GM12878 (cell line): ENCODE data around the gene ATOSB. TPM values are rescaled to one million over a fixed set of nuclear protein-coding genes. Genes with fewer than 3 reads are reported as not detected.

Experiments
- ATAC-seq: fragments of 200-7000 bp; cut with Tn5 transposase; 3 replicates; pipeline ENCODE4 v1.9.1; 2020; ENCODE audit warnings: mild to moderate bottlenecking, moderate library complexity
- BruUV-seq: library from RNA; stranded (reverse); fragments of 400-500 nt; replicated peaks from 2 replicates; lab custom pipeline; 2021; lab: Mats Ljungman, UMichigan
- CTCF ChIA-PET: fragments of 300-600 bp; sonication (Branson Sonifier 250); formaldehyde crosslinking; extraction: SDS; loops from one replicate; lab custom pipeline; 2021; ENCODE audit warnings: inconsistent platforms; lab: Yijun Ruan, JAX
- POLR2A ChIA-PET: fragments of 350-600 bp; formaldehyde crosslinking; extraction: SDS; loops from one replicate; lab custom pipeline; 2021; ENCODE audit warnings: inconsistent platforms; lab: Charles Lee
- RAD21 ChIA-PET: fragments of 300-600 bp; sonication (Branson Sonifier 250); formaldehyde crosslinking; loops from one replicate; lab custom pipeline; 2023; ENCODE audit warnings: antibody characterized with exemption; ENCODE audit not compliant: unreplicated experiment; lab: Charles Lee
- SMC1A ChIA-PET: fragments of 300-600 bp; sonication (Branson Sonifier 250); formaldehyde crosslinking; loops from one replicate; lab custom pipeline; 2023; ENCODE audit not compliant: unreplicated experiment, uncharacterized antibody; lab: Charles Lee
- DNase-seq: peaks from one replicate; pipeline ENCODE4 v3.0.0-alpha.2; 2011; ENCODE audit warnings: low read depth, low spot score
- FAIRE-seq: peaks from 3 replicates; lab custom pipeline; 2011; peaks lifted over from hg19 to GRCh38; lab: Jason Lieb, UNC
- H2AFZ ChIP-seq: 2 replicates; pipeline ENCODE4 v1.6.0; 2011; ENCODE audit warnings: low read depth, low read length, control low read depth; ENCODE audit not compliant: control insufficient read depth
- H3K27ac ChIP-seq: 2 replicates; pipeline ENCODE4 v1.5.1; 2011; ENCODE audit warnings: control low read depth; ENCODE audit not compliant: control insufficient read depth, insufficient read depth
- H3K27me3 ChIP-seq, 2 experiments: replicated peaks in 1 of 2; 2 replicates each; pipeline versions ENCODE4 v1.6.0 to v1.6.1; 2011; ENCODE audit warnings: low read length in 1 of 2; ENCODE audit not compliant: control insufficient read depth in 2 of 2, insufficient read depth in 2 of 2
- H3K36me3 ChIP-seq, 2 experiments: 2 replicates each; pipeline ENCODE4 v1.5.1; 2011; ENCODE audit warnings: low read length in 1 of 2; ENCODE audit not compliant: control insufficient read depth in 2 of 2, insufficient read depth in 2 of 2
- H3K4me1 ChIP-seq: 2 replicates; pipeline ENCODE4 v1.6.1; 2011; ENCODE audit warnings: mild to moderate bottlenecking, low read length, moderate library complexity, mixed read lengths; ENCODE audit not compliant: control insufficient read depth, insufficient read depth
- H3K4me2 ChIP-seq: 2 replicates; pipeline ENCODE4 v1.6.0; 2011; ENCODE audit warnings: control low read depth; ENCODE audit not compliant: control insufficient read depth, insufficient read depth
- H3K4me3 ChIP-seq: fragments of 200-600 bp; sonication (generic); 2 replicates; pipeline ENCODE4 v1.5.1; 2016
- H3K79me2 ChIP-seq: 2 replicates; pipeline ENCODE4 v1.6.0; 2011; ENCODE audit warnings: low read length; ENCODE audit not compliant: control insufficient read depth, insufficient read depth
- H3K9ac ChIP-seq: 2 replicates; pipeline ENCODE4 v1.8.0; 2011; ENCODE audit warnings: low read length, control low read depth, mixed read lengths; ENCODE audit not compliant: control insufficient read depth, insufficient read depth
- H3K9me3 ChIP-seq: replicated peaks from 3 replicates; pipeline ENCODE4 v1.5.1; 2011; ENCODE audit warnings: mild to moderate bottlenecking, low read length; ENCODE audit not compliant: control insufficient read depth, insufficient read depth
- H4K20me1 ChIP-seq: 2 replicates; pipeline ENCODE4 v1.6.0; 2011; ENCODE audit not compliant: control insufficient read depth, insufficient read depth
- ASH2L ChIP-seq: fragments of 300-600, 200-600 bp; sonication (generic); IDR thresholded peaks from 2 replicates; pipeline ENCODE4 v1.6.1; 2017; ENCODE audit warnings: low read depth, mild to moderate bottlenecking, borderline replicate concordance
- ATF7 ChIP-seq: fragments of 450-650 bp; IDR thresholded peaks from 2 replicates; pipeline ENCODE4 v1.6.1; 2016; ENCODE audit warnings: low read depth, mild to moderate bottlenecking
- FOXK2 ChIP-seq: fragments of 450-650 bp; IDR thresholded peaks from 2 replicates; pipeline ENCODE4 v1.6.1; 2017; ENCODE audit warnings: mild to moderate bottlenecking, moderate library complexity
- KAT2A ChIP-seq: conservative IDR thresholded peaks from 2 replicates; pipeline ENCODE4 v1.6.1; 2011; ENCODE audit warnings: low read depth, low read length; ENCODE audit not compliant: control insufficient read depth
- MTA3 ChIP-seq: IDR thresholded peaks from 2 replicates; pipeline ENCODE4 v1.6.1; 2012; ENCODE audit warnings: low read length, inconsistent platforms, borderline replicate concordance
- NFIC ChIP-seq: IDR thresholded peaks from 2 replicates; pipeline ENCODE4 v1.6.1; 2012; ENCODE audit warnings: low read depth, mild to moderate bottlenecking, inconsistent platforms, low read length, moderate library complexity
- NR2C2 ChIP-seq: IDR thresholded peaks from 2 replicates; pipeline ENCODE4 v1.6.1; 2011; ENCODE audit warnings: borderline replicate concordance, low read depth; ENCODE audit not compliant: control insufficient read depth, insufficient read length
- NR2F1 ChIP-seq: fragments of 450-650 bp; conservative IDR thresholded peaks from 2 replicates; pipeline ENCODE4 v1.6.1; 2017; ENCODE audit warnings: mild to moderate bottlenecking
- POLR2A ChIP-seq: IDR thresholded peaks from 2 replicates; pipeline ENCODE4 v1.6.1; 2011; ENCODE audit warnings: low read depth, mild to moderate bottlenecking, low read length
- SP1 ChIP-seq: IDR thresholded peaks from one replicate; pipeline ENCODE4 v1.6.1; 2011; ENCODE audit warnings: low read depth, low read length
- SREBF1 ChIP-seq: IDR thresholded peaks from 2 replicates; pipeline ENCODE4 v1.6.1; 2012; ENCODE audit warnings: mild to moderate bottlenecking, low read length
- SUPT20H ChIP-seq: IDR thresholded peaks from 2 replicates; pipeline ENCODE4 v1.6.1; 2011; ENCODE audit warnings: low read depth, mild to moderate bottlenecking, low read length, moderate library complexity, borderline replicate concordance; ENCODE audit not compliant: control insufficient read depth
- ZBTB40 ChIP-seq: fragments of 450-650 bp; IDR thresholded peaks from 2 replicates; pipeline ENCODE4 v1.6.1; 2016; ENCODE audit warnings: mild to moderate bottlenecking, moderate library complexity, borderline replicate concordance
- ZSCAN29 ChIP-seq: fragments of 450-650 bp; IDR thresholded peaks from 2 replicates; pipeline ENCODE4 v1.6.1; 2017; ENCODE audit warnings: mild to moderate bottlenecking, moderate library complexity
- WGBS: methylation state at CpG from one replicate; pipeline ENCODE4 v1.1.6; 2016; ENCODE audit warnings: low lambda C conversion rate; ENCODE audit not compliant: insufficient replicate concordance, insufficient coverage; ENCODE audit errors: missing lambda C conversion rate; 5-methylcytosine and 5-hydroxymethylcytosine counted together
- in situ Hi-C: fragments of 300-500 bp; cut with MboI; formaldehyde crosslinking; loops from 9 replicates; pipeline ENCODE4 v1.14.3; 2018; ENCODE audit warnings: mixed read lengths
- intact Hi-C: fragments of 100-400 bp; cut with micrococcal nuclease; formaldehyde crosslinking; loops from one replicate; pipeline ENCODE4 v1.14.2; 2022; ENCODE audit not compliant: unreplicated experiment
- polyA plus RNA-seq, 11 experiments: library from polyadenylated mRNA; depleted of rRNA in 4 of 11; unstranded in 6 of 11; stranded (reverse) in 5 of 11; fragments of >200 nt; fragmentation: Nextera tagmentation in 4 of 11; fragmentation: Illumina TruSeq in 1 of 11; extraction: Ambion mirVana in 4 of 11; extraction: Trizol in 1 of 11; gene quantifications; 1 replicate in 1 of 11; 2 replicates in 10 of 11; pipeline versions ENCODE4 v1.2.1 to v1.2.3, GENCODE V29; 2011 to 2016; ENCODE audit warnings: inconsistent platforms in 2 of 11, missing spikeins in 2 of 11, low read depth in 1 of 11
- total RNA-seq, 4 experiments: library from RNA; depleted of rRNA in 3 of 4; stranded (reverse); fragments of >200 nt in 3 of 4; fragmentation: Illumina TruSeq in 1 of 4; extraction: Trizol in 1 of 4; gene quantifications; 2 replicates each; pipeline versions ENCODE4 v1.2.1 to v1.2.3, GENCODE V29; 2013 to 2021

Gene ATOSB
- total and polyA plus RNA-seq, 10 of the 15 experiments (the other 5 are each of a cell fraction or from before 2014, with no cell fraction given): 0.60 to 5.4 (median 2.5) TPM

- H3K4me1 ChIP-seq: peaks cover 14% of the 10 kb centered on the region
- in situ Hi-C loops (no loop called here), intact Hi-C loops (loop anchor here (10.0 kb wide), 1 partner anchor 648 kb away; no protein-coding TSS in a partner anchor)
- no peak for TF ChIP-seq NR2C2
- no peak for TF ChIP-seq KAT2A
- TF ChIP-seq ASH2L: no peak
- no peak for TF ChIP-seq FOXK2
- no peak for TF ChIP-seq ZSCAN29
- no TSS peak for BruUV-seq
- H4K20me1 ChIP-seq: no peaks in the 10 kb centered on the region
- no peak overlapping the region for H3K4me2 ChIP-seq
- ChIA-PET RAD21 (interaction anchor here (1.2 to 1.3 kb wide), 2 partner anchors 87 to 177 kb away, joined by 3 read pairs; partner anchors contain the start of gene DNAJB5), CTCF (interaction anchor here (0.9 to 2.2 kb wide), 6 partner anchors 19 to 177 kb away, joined by 3 to 10 read pairs (median 4); partner anchors contain the start of genes DNAJB5 and PIGO), SMC1A (interaction anchor here (1.2 to 1.8 kb wide), 2 partner anchors 21 to 75 kb away, joined by 4 to 8 read pairs; partner anchors contain the start of gene PIGO), POLR2A (interaction anchor here (0.6 to 2.1 kb wide), 5 partner anchors 7 to 22 kb away, joined by 3 to 5 read pairs (median 4); partner anchors contain the start of gene PIGO)
- WGBS: 90% methylated on average over 4 of the region's 4 CpGs
- FAIRE-seq (no peak), DNase-seq (no peak), ATAC-seq (no peak)
- no peak overlapping the region for H2AFZ ChIP-seq
- peaks cover 0 to 13% of the 10 kb centered on the region in 2 experiments; a peak in 3 of 4 replicates for H3K36me3 ChIP-seq
- H3K4me3 ChIP-seq: no peak overlapping the region
- H3K27me3 ChIP-seq: no peaks in the 10 kb centered on the region
- peaks cover 26% of the 10 kb centered on the region for H3K79me2 ChIP-seq
- H3K27ac ChIP-seq: no peak overlapping the region
- H3K9ac ChIP-seq: no peak overlapping the region; the same call in 1 of the 2 replicates
- no peaks in the 10 kb centered on the region for H3K9me3 ChIP-seq
Measured at GRCh38 chr9:35076848-35077247, 38.8 kb downstream of the ATOSB start.

- in situ Hi-C loops: no loop called here
- Histone ChIP-seq H3K9ac (no peak overlapping the region), H3K27me3 (no peaks in the 10 kb centered on the region), H4K20me1 (peaks cover 9% of the 10 kb centered on the region), H3K27ac (no peak overlapping the region), H3K4me2 (no peak overlapping the region), H3K9me3 (no peaks in the 10 kb centered on the region), H3K36me3 (peaks cover 0 to 13% of the 10 kb centered on the region in 2 experiments; a peak in 3 of 4 replicates), H3K79me2 (peaks cover 41% of the 10 kb centered on the region), H3K4me1 (peaks cover 14% of the 10 kb centered on the region), H2AFZ (no peak overlapping the region), H3K4me3 (no peak overlapping the region)
- ChIA-PET RAD21 (no interaction called here), POLR2A (no interaction called here), CTCF (interaction anchor here (1.7 kb wide), 1 partner anchor 24 kb away, joined by 5 read pairs; no protein-coding TSS in a partner anchor), SMC1A (no interaction called here)
- no peak for ATAC-seq
- BruUV-seq: no TSS peak
- DNase-seq: no peak
- no peak for FAIRE-seq
- TF ChIP-seq ATF7: no peak
- TF ChIP-seq SUPT20H: no peak
- TF ChIP-seq SP1: no peak
- TF ChIP-seq MTA3: no peak
- no peak for TF ChIP-seq NR2F1
- TF ChIP-seq NR2C2: no peak
- no peak for TF ChIP-seq SREBF1
- no peak for TF ChIP-seq ZBTB40
- no peak for TF ChIP-seq NFIC
- no peak for TF ChIP-seq POLR2A
- WGBS: 98% methylated on average over 4 of the region's 4 CpGs
- intact Hi-C loops: loop anchor here (10.0 kb wide), 1 partner anchor 649 kb away; no protein-coding TSS in a partner anchor
Measured at GRCh38 chr9:35075358-35075757, 40.3 kb downstream of the ATOSB start.
